Right lobe of liver (tissue), 6 donors: Measurements from ENCODE around the gene TTC39C. TPM values are rescaled to one million over a fixed set of nuclear protein-coding genes. Genes with fewer than 3 reads are reported as not detected.

Experiments
- ATAC-seq, 4 donors: fragments of 200-7000 bp; cut with Tn5 transposase; one replicate each; pipeline ENCODE4 v1.9.1; 2020; ENCODE audit warnings: mild to moderate bottlenecking in 4 of 4, moderate library complexity in 4 of 4
- DNase-seq, 3 donors: peaks; one replicate each; pipeline ENCODE4 v3.0.0-alpha.2; 2020
- H3K27ac ChIP-seq, 3 donors: fragments of 200-600 bp; one replicate each; pipeline ENCODE4 v1.8.0; 2022
- H3K27me3 ChIP-seq, 2 donors: fragments of 200-600 bp; one replicate each; pipeline ENCODE4 v1.8.0; 2022
- H3K36me3 ChIP-seq, 4 donors: fragments of 200-600 bp; sonication (generic) in 1 of 4; one replicate each; pipeline versions ENCODE4 v1.5.1 to v1.8.0; 2017 to 2022; ENCODE audit warnings: control low read depth in 1 of 4
- H3K4me1 ChIP-seq, 4 donors: fragments of 200-600 bp; sonication (generic) in 1 of 4; one replicate each; pipeline versions ENCODE4 v1.5.1 to v1.8.0; 2017 to 2022; ENCODE audit warnings: control low read depth in 1 of 4
- H3K4me3 ChIP-seq, 3 donors: fragments of 200-600 bp; one replicate each; pipeline ENCODE4 v1.8.0; 2022
- H3K9me3 ChIP-seq, 4 donors: fragments of 200-600 bp; sonication (generic) in 1 of 4; one replicate each; pipeline versions ENCODE4 v1.5.1 to v1.8.0; 2017 to 2022; ENCODE audit warnings: control low read depth in 1 of 4
- CTCF ChIP-seq, 4 donors: fragments of 200-600 bp in 3 of 4; fragments of 450-650 bp in 1 of 4; IDR thresholded peaks; one replicate each; pipeline versions ENCODE4 v1.5.1 to v1.8.0; 2016 to 2022; ENCODE audit warnings: antibody characterized with exemption in 4 of 4, mild to moderate bottlenecking in 2 of 4
- POLR2A ChIP-seq: fragments of 450-650 bp; IDR thresholded peaks from one replicate; pipeline ENCODE4 v1.6.1; 2017; ENCODE audit warnings: antibody characterized with exemption, mild to moderate bottlenecking
- WGBS: methylation state at CpG from one replicate; pipeline ENCODE4 v1.1.6; 2018; ENCODE audit warnings: low coverage, low lambda C conversion rate; ENCODE audit not compliant: insufficient coverage; ENCODE audit errors: missing lambda C conversion rate; 5-methylcytosine and 5-hydroxymethylcytosine counted together
- intact Hi-C, 2 donors: fragments of 100-400 bp; cut with DNase I; formaldehyde crosslinking; loops; one replicate each; pipeline versions ENCODE4 v1.11.2 to v1.14.1; 2022
- total RNA-seq, 6 experiments: library from RNA; depleted of rRNA in 2 of 6; stranded (reverse); fragments of >200 nt in 2 of 6; fragmentation: NEBNext Ultra II Directional in 3 of 6; extraction: Animal tissue kit (Norgen Biotek cat#: 25700) in 3 of 6; gene quantifications; one replicate each; pipeline versions ENCODE4 v1.1.0 to v1.2.4, GENCODE V29; 2016 to 2023
- donor health status: DM: no; HTN: yes; CAD: no.
- donor health status: DM: no; HTN: no; CAD: no.
- donor health status: DM: no; HTN: no; CAD: no.
- donor health status: DM: no; HTN: yes; CAD: no.
- donor health status: DM: no; HTN: yes; CAD: no.

TTC39C gene
- total RNA-seq, 6 experiments from 2014 or later: 61.9 to 167 (median 84.4) TPM

- Histone ChIP-seq H3K9me3 (no peaks in the 10 kb centered on the region), H3K4me3 (no peak overlapping the region), H3K4me1 (no peaks in the 10 kb centered on the region), H3K27ac (no peak overlapping the region), H3K36me3 (no peaks in the 10 kb centered on the region), H3K27me3 (no peaks in the 10 kb centered on the region)
- ATAC-seq (no peak), DNase-seq (no peak)
- WGBS: 81% methylated on average over 5 of the region's 5 CpGs
- intact Hi-C loops: no loop called here
- no peak for TF ChIP-seq CTCF (IDR thresholded peaks at IDR 0.05)
Observed at GRCh38 chr18:23971666-23972230, 42.8 kb upstream of the TTC39C start.

- TF ChIP-seq POLR2A (no peak), CTCF (IDR thresholded peaks at IDR 0.05) (no peak)
- no peak for ATAC-seq
- no peaks in the 10 kb centered on the region for H3K4me1 ChIP-seq
- H3K36me3 ChIP-seq: no peaks in the 10 kb centered on the region
- intact Hi-C loops: no loop called here
- DNase-seq: no peak
- H3K4me3 ChIP-seq: no peak overlapping the region
- WGBS: 61% methylated on average over 6 of the region's 6 CpGs
- no peaks in the 10 kb centered on the region for H3K9me3 ChIP-seq
- no peak overlapping the region for H3K27ac ChIP-seq
- no peaks in the 10 kb centered on the region for H3K27me3 ChIP-seq
Observed at GRCh38 chr18:23972453-23972852, 42.1 kb upstream of the TTC39C start.

GRCh38 chr18:23977103-23977502 lies 37.5 kb upstream of the TTC39C start:
- 93% methylated on average over 7 of the region's 7 CpGs for WGBS

GRCh38 chr18:23977719-23978483 lies 36.7 kb upstream of the TTC39C start:
- intact Hi-C loops: no loop called here
- no peak overlapping the region for H3K4me3 ChIP-seq
- DNase-seq: no peak
- ATAC-seq: no peak
- H3K36me3 ChIP-seq: no peaks in the 10 kb centered on the region
- H3K9me3 ChIP-seq: no peaks in the 10 kb centered on the region
- TF ChIP-seq CTCF (IDR thresholded peaks at IDR 0.05): no peak
- no peak for TF ChIP-seq POLR2A
- no peak overlapping the region for H3K27ac ChIP-seq
- peaks cover 0 to 4% (median 0%) of the 10 kb centered on the region in 4 donors for H3K4me1 ChIP-seq
- 67% methylated on average over 1 of the region's 1 CpG for WGBS
- H3K27me3 ChIP-seq: no peaks in the 10 kb centered on the region

More at GRCh38 chr18:23977103-23977502, 37.5 kb upstream of the TTC39C start:
- Histone ChIP-seq H3K4me1 (peaks cover 0 to under 1% (median 0%) of the 10 kb centered on the region in 4 donors), H3K27ac (no peak overlapping the region), H3K27me3 (no peaks in the 10 kb centered on the region), H3K36me3 (no peaks in the 10 kb centered on the region), H3K9me3 (no peaks in the 10 kb centered on the region), H3K4me3 (no peak overlapping the region)
- intact Hi-C loops: no loop called here
- ATAC-seq (no peak), DNase-seq (no peak)
- TF ChIP-seq POLR2A (no peak), CTCF (IDR thresholded peaks at IDR 0.05) (no peak)
